Calu3 (cell line): ENCODE data around the gene MTRFR. TPM values are rescaled to one million over a fixed set of nuclear protein-coding genes. Genes with fewer than 3 reads are reported as not detected.
"Not testable (repeated sequence)": the region's sequence is repeated elsewhere in the genome, so short reads cannot be mapped to it uniquely, and the experiment has no call there.

ENCODE experiments used
- Bru-seq: library from RNA; stranded (reverse); fragments of 400-500 nt; gene quantifications from one replicate; lab custom pipeline; 2021; lab: Mats Ljungman, UMichigan
- BruChase-seq, 2 experiments: library from RNA; stranded (reverse); fragments of 400-500 nt; gene quantifications; one replicate each; lab custom pipeline; 2021; lab: Mats Ljungman, UMichigan
- BruUV-seq: library from RNA; stranded (reverse); fragments of 400-500 nt; replicated peaks from 2 replicates; lab custom pipeline; 2021; lab: Mats Ljungman, UMichigan
- CTCF ChIA-PET: fragments of 300-600 bp; sonication (Branson Sonifier 250); formaldehyde crosslinking; loops from one replicate; lab custom pipeline; 2022; ENCODE audit warnings: antibody characterized with exemption; lab: Charles Lee
- DNase-seq: peaks from one replicate; pipeline ENCODE4 v3.0.0; 2022
- H3K27ac Mint-ChIP-seq: one replicate; pipeline ENCODE4 v1.8.0; 2022; ENCODE audit warnings: mixed read lengths; ENCODE audit not compliant: unreplicated experiment
- H3K27me3 Mint-ChIP-seq: one replicate; pipeline ENCODE4 v1.8.0; 2022; ENCODE audit warnings: mixed read lengths; ENCODE audit not compliant: unreplicated experiment
- H3K36me3 Mint-ChIP-seq: one replicate; pipeline ENCODE4 v1.8.0; 2022; ENCODE audit warnings: mild to moderate bottlenecking, moderate library complexity, mixed read lengths; ENCODE audit not compliant: insufficient read depth, unreplicated experiment
- H3K4me1 Mint-ChIP-seq: one replicate; pipeline ENCODE4 v1.8.0; 2022; ENCODE audit warnings: mild to moderate bottlenecking, low read depth, mixed read lengths; ENCODE audit not compliant: unreplicated experiment
- H3K4me3 Mint-ChIP-seq: one replicate; pipeline ENCODE4 v1.8.0; 2022; ENCODE audit warnings: mild to moderate bottlenecking, low read depth, moderate library complexity, mixed read lengths; ENCODE audit not compliant: unreplicated experiment
- H3K9me3 Mint-ChIP-seq: one replicate; pipeline ENCODE4 v1.8.0; 2022; ENCODE audit warnings: low read depth, mixed read lengths; ENCODE audit not compliant: unreplicated experiment
- intact Hi-C: fragments of 100-400 bp; cut with micrococcal nuclease; formaldehyde crosslinking; loops from one replicate; pipeline ENCODE4 v1.10.0; 2022; ENCODE audit not compliant: unreplicated experiment
- long read RNA-seq: library from polyadenylated mRNA; stranded (forward); transcript quantifications from one replicate; pipeline ENCODE4 v2.0.0, GENCODE V29; 2022
- total RNA-seq: library from RNA; stranded (reverse); gene quantifications from 2 replicates; pipeline ENCODE4 v1.2.3, GENCODE V29; 2022
- TF ChIP-seq, protein P1 (sequence below): fragments of 200-600 bp; IDR thresholded peaks from one replicate; pipeline ENCODE4 v1.8.0; 2022; ENCODE audit warnings: antibody characterized with exemption; ENCODE audit not compliant: unreplicated experiment

Gene MTRFR
- total RNA-seq (19.9 and 24.7 TPM in 2 replicates), Bru-seq, nascent RNA (percentile 75 among the genes with signal in this experiment), BruChase-seq, experiment 1, labeled RNA remaining after a 6-hour chase (percentile 70 among the genes with signal in this experiment), BruChase-seq, experiment 2, labeled RNA remaining after a 2-hour chase (percentile 69 among the genes with signal in this experiment)
- long read RNA-seq, transcript C12orf65-201 (3 exons, 2,073 nt) = major isoform, 46 of 50 reads
- long read RNA-seq, partial matches to known transcripts = 1 of 50 reads
- long read RNA-seq, other reads (novel, unspliced or antisense) = 2 of 50 reads

DNA sequence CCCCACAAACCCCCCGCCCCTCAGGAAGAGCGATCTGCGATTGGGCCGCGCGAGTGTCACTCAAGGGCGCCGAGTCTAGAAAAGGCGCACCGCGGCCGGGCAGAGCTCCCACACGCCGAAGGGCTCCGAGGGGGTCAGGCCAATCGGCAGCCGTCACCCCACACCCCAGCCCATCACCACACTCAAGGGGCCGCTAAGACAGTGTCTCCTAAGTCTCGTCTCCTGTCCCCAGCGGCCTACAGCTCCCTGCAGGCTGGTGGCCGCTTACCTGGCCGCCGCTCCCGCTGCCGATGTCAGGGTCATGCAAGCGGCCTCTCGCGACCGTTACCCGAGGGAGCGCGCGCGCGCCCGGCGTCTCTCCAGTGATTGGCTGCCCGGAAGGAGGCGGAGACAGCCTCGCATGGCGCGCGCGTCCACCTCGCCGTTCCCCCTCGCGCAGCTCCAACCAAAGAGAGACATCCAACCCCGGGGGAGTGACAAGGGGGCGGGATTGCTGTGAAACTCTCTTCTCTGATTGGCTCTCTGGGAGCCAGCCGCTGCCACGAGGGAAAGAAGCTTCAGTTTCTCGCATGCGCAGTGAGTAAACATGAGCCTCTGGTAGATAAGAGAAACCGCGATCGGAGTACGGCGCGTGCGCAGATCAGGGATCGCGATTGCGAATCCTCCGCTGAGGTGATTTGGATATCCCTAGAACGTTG lies at the start of gene MTRFR, which contains the start of gene MPHOSPH9:
TSS of gene MTRFR (plus strand) at position 630 of the 698 bp plus-strand sequence. CDS start 20,239 bp downstream, outside the sequence.
TSS of gene MPHOSPH9 (minus strand) at position 335 of the 698 bp plus-strand sequence. CDS start 2,777 bp downstream, outside the sequence.
- Mint-ChIP-seq H3K4me1 (peaks cover 28% of the 10 kb centered on the region), H3K4me3 (peak within 1 kb of the TSS; percentile 100), H3K9me3 (no peaks in the 10 kb centered on the region), H3K36me3 (peaks cover 43% of the 10 kb centered on the region), H3K27me3 (no peaks in the 10 kb centered on the region), H3K27ac (peak within 1 kb of the TSS; percentile 99)
- DNase-seq = peak; percentile 99
- intact Hi-C loops = loop anchor here (5.0 to 10.0 kb wide), 2 partner anchors 71 to 348 kb away; no protein-coding TSS in a partner anchor
- CTCF ChIA-PET = interaction anchor here (0.5 to 2.2 kb wide), 22 partner anchors 10 to 797 kb away, joined by 3 to 21 read pairs (median 4); partner anchors contain the start of genes ABCB9 and KMT5A
- TF ChIP-seq, protein P1, sequence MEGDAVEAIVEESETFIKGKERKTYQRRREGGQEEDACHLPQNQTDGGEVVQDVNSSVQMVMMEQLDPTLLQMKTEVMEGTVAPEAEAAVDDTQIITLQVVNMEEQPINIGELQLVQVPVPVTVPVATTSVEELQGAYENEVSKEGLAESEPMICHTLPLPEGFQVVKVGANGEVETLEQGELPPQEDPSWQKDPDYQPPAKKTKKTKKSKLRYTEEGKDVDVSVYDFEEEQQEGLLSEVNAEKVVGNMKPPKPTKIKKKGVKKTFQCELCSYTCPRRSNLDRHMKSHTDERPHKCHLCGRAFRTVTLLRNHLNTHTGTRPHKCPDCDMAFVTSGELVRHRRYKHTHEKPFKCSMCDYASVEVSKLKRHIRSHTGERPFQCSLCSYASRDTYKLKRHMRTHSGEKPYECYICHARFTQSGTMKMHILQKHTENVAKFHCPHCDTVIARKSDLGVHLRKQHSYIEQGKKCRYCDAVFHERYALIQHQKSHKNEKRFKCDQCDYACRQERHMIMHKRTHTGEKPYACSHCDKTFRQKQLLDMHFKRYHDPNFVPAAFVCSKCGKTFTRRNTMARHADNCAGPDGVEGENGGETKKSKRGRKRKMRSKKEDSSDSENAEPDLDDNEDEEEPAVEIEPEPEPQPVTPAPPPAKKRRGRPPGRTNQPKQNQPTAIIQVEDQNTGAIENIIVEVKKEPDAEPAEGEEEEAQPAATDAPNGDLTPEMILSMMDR = no peak
- BruUV-seq = no TSS peak

DNA sequence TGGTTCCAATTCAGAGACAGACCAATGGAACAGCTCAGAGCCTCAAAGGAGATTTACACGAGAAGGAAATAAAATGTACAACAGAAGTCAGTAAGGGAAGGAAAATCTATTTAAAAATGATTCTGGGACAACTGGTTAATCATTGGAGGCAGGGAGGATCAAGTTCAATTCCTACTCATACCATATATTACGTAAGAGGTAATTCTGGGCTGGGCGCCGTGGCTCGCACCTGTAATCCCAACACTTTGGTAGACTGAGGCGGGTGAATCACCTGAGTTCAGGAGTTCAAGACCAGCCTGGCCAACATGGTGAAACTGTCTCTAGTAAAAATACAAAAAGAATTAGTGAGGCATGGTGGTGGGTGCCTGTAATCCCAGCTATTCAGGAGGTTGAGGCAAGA lies 45.6 kb upstream of the MTRFR start:
- no peak overlapping the region for H3K4me3 Mint-ChIP-seq
- no peak overlapping the region for H3K27ac Mint-ChIP-seq
- no peaks in the 10 kb centered on the region for H3K9me3 Mint-ChIP-seq
- no peaks in the 10 kb centered on the region for H3K4me1 Mint-ChIP-seq
- intact Hi-C loops = no loop called here
- no peaks in the 10 kb centered on the region for H3K27me3 Mint-ChIP-seq
- no TSS peak for BruUV-seq
- TF ChIP-seq, protein P1 = no peak
- DNase-seq = no peak
- CTCF ChIA-PET = interaction anchor here (0.6 kb wide), 1 partner anchor 12 kb away, joined by 3 read pairs; no protein-coding TSS in a partner anchor
- peaks cover 44% of the 10 kb centered on the region for H3K36me3 Mint-ChIP-seq

DNA sequence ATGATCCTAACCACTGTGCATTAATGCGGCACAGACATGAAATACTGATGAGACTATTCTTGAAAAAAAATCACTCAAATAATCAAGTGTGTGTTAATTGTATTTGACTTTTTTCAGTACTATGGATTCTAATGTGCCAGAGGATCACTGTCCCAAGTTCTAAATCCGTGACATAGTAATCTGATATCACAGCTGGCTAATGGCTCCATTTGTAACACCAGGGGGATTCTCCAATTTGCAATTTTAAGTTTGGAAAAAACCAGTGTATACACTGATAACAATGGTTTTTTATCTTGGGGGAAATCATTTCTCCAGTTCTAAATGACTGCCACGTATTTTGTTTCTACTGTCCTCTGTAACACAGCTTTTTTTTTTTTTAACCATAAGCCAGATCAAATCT lies 33.3 kb upstream of the MTRFR start:
- TF ChIP-seq, protein P1 = no peak
- H3K36me3 Mint-ChIP-seq = peaks cover 31% of the 10 kb centered on the region
- no peak overlapping the region for H3K27ac Mint-ChIP-seq
- DNase-seq = no peak
- no peaks in the 10 kb centered on the region for H3K4me1 Mint-ChIP-seq
- no peaks in the 10 kb centered on the region for H3K27me3 Mint-ChIP-seq
- no peaks in the 10 kb centered on the region for H3K9me3 Mint-ChIP-seq
- intact Hi-C loops = no loop called here
- CTCF ChIA-PET = interaction anchor here (0.6 to 0.7 kb wide), 3 partner anchors 12 to 578 kb away, joined by 3 read pairs; no protein-coding TSS in a partner anchor
- BruUV-seq = no TSS peak
- no peak overlapping the region for H3K4me3 Mint-ChIP-seq

DNA sequence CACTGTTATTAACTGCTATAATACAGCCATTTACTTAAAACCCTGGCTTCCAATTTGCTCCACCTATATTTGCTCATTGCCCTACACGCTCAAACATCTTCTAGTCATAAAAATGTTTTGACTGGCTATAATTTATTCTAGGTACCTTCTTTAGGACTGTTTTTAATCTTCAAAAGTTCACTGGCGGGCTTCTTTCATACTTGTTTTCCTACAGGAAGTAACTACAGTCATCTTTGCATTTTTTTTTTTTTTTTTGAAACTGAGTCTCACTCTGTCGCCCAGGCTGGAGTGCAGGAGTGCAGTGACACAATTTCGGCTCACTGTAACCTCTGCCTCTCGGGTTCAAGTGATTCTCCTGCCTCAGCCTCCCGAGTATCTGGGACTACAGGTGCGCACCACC lies 32.8 kb upstream of the MTRFR start:
- TF ChIP-seq, protein P1 = no peak
- Mint-ChIP-seq H3K27me3 (no peaks in the 10 kb centered on the region), H3K4me3 (no peak overlapping the region), H3K36me3 (peaks cover 27% of the 10 kb centered on the region), H3K9me3 (no peaks in the 10 kb centered on the region), H3K4me1 (no peaks in the 10 kb centered on the region), H3K27ac (no peak overlapping the region)
- CTCF ChIA-PET = interaction anchor here (0.6 to 0.7 kb wide), 2 partner anchors 51 to 156 kb away, joined by 3 read pairs; no protein-coding TSS in a partner anchor
- intact Hi-C loops = no loop called here
- DNase-seq = no peak
- no TSS peak for BruUV-seq

DNA sequence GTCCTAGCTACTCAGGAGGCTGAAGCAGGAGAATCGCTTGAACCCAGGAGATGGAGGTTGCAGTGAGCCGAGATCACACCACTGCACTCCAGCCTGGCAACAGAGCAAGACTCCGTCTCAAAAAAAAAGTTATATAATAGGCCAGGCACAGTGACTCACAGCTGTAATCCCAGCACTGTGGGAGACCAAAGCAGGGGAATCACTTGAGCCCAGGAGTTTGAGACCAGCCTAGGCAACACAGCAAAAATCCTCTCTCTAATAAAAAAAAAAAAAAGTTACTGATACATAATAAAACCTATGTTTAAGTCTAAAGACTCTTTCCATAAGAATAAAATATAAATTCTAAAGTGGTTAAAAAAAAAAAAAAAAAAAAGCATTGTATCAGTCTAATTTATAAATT lies 26.4 kb upstream of the MTRFR start:
- H3K27me3 Mint-ChIP-seq, H3K4me3 Mint-ChIP-seq, intact Hi-C loops, DNase-seq, H3K4me1 Mint-ChIP-seq, H3K9me3 Mint-ChIP-seq, BruUV-seq, H3K27ac Mint-ChIP-seq: not testable (repeated sequence)
- H3K36me3 Mint-ChIP-seq = peaks cover 43% of the 10 kb centered on the region
- CTCF ChIA-PET = interaction anchor here (0.6 kb wide), 1 partner anchor 552 kb away, joined by 7 read pairs; no protein-coding TSS in a partner anchor

DNA sequence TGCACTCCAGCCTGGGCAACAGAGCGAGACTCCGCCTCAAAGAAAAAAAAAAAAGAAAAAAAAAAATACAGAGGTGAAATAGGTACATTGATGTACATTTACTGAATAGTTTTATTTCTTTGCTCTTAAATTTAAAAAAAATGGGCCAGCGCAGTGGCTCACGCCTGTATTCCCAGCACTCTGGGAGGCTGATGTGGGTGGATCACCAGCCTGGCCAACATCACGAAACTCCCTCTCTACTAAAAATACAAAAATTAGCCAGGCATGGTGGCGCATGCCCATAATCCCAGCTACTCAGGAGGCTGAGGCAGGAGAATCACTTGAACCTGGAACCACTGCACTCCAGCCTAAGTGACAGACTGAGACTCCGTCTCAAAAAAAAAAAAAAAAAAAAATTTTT lies 25.4 kb upstream of the MTRFR start:
- H3K4me3 Mint-ChIP-seq, DNase-seq, H3K27ac Mint-ChIP-seq, H3K4me1 Mint-ChIP-seq, intact Hi-C loops, BruUV-seq, H3K9me3 Mint-ChIP-seq, H3K27me3 Mint-ChIP-seq: not testable (repeated sequence)
- CTCF ChIA-PET = interaction anchor here (0.7 kb wide), 1 partner anchor 82 kb away, joined by 3 read pairs; no protein-coding TSS in a partner anchor
- peaks cover 44% of the 10 kb centered on the region for H3K36me3 Mint-ChIP-seq
